Brain microvascular endothelial cell (primary cell): ENCODE results near the gene HMGN1.

Experiments
- DNase-seq: peaks from one replicate; pipeline ENCODE4 v3.0.0-alpha.2; 2020
- H3K27ac ChIP-seq: fragments of 250-450 bp; sonication (Bioruptor Pico); 2 replicates; pipeline ENCODE4 v1.5.1; 2020; ENCODE audit warnings: mild to moderate bottlenecking, moderate library complexity
- H3K27me3 ChIP-seq: fragments of 250-450 bp; sonication (Bioruptor Pico); replicated peaks from 2 replicates; pipeline ENCODE4 v1.5.1; 2020; ENCODE audit warnings: mild to moderate bottlenecking
- H3K36me3 ChIP-seq: fragments of 250-450 bp; sonication (Bioruptor Pico); replicated peaks from 2 replicates; pipeline ENCODE4 v1.5.1; 2020; ENCODE audit warnings: mild to moderate bottlenecking
- H3K4me3 ChIP-seq: 2 replicates; pipeline ENCODE4 v1.5.1; 2011; ENCODE audit warnings: low read depth, mild to moderate bottlenecking, control low read depth, low read length, moderate library complexity
- CTCF ChIP-seq: IDR thresholded peaks from 2 replicates; pipeline ENCODE4 v1.5.1; 2011; ENCODE audit warnings: low read depth, mild to moderate bottlenecking, moderate library complexity, low read length, control low read depth, inconsistent platforms; ENCODE audit errors: missing control alignments
- in situ Hi-C: cut with HindIII; loops from 2 replicates; pipeline ENCODE4 v1.10.0; 2017; ENCODE audit warnings: low sequenced_read_pairs, low pct_ligation_motif_present

The HMGN1 gene

GRCh38 chr21:39334611-39335010 is 14.3 kb downstream of the HMGN1 start:
- Histone ChIP-seq H3K36me3 (no peaks in the 10 kb centered on the region), H3K4me3 (no peak overlapping the region), H3K27me3 (no peaks in the 10 kb centered on the region), H3K27ac (no peak overlapping the region)
- in situ Hi-C loops: no loop called here
- no peak for DNase-seq
- no peak for TF ChIP-seq CTCF

DNA sequence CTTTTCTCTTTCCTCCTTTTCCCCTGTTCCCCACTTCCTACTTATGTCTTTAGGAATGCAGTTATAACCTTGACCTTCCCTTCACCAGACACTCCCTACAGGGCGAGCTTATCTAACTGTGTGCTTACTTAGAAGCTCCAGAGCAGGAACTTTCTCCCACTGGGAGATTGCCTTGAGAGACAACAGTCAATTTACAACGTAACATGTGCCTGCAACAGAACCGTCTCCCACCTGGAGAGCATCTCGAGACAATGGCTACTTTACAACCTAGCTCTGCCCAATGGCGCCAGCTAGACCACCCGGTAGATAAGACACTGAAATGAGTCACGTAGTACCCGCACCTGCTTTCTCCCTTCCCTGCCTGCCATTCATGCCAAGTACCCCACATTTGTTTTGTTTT is 16.7 kb downstream of the HMGN1 start:
- Histone ChIP-seq H3K27me3 (no peaks in the 10 kb centered on the region), H3K27ac (no peak overlapping the region), H3K4me3 (no peak overlapping the region), H3K36me3 (no peaks in the 10 kb centered on the region)
- in situ Hi-C loops: no loop called here
- no peak for DNase-seq
- TF ChIP-seq CTCF: no peak

DNA sequence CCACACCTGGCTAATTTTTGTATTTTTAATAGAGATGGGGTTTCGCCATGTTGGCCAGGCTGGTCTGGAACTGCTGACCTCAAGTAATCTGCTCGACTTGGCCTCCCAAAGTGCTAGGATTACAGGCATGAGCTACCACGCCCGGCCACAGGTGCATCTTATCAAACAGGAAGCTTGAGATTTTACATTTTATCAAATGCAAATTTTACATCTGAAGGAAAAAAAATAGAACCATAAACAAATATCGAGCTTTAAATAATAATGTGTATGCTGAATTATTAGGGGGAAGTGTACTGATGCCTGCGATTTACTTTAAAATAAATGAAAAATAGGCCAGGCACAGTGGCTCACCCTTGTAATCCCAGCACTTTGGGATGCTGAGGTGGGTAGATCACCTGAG is 18.9 kb downstream of the HMGN1 start:
- TF ChIP-seq CTCF: no peak
- Histone ChIP-seq H3K36me3 (no peaks in the 10 kb centered on the region), H3K4me3 (no peak overlapping the region), H3K27ac (no peak overlapping the region), H3K27me3 (no peaks in the 10 kb centered on the region)
- in situ Hi-C loops: no loop called here
- DNase-seq: no peak

DNA sequence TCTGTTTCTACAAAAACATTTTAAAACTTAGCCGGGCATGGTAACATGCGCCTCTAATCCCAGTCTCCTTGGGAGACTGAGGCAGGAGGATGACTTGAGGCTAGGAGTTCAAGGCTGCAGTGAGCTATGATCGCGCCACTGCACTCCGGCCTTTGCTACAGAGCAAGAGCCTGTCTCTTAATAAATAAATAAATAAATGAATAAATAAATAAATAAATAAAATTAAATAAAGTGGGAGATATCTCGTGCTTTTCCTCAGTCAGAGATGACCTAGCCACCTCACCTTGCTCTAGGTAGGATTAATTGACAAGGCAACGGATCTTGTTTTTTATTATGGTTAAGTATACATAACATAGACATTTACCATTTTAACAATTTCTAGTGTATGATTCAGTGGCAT is 21.2 kb downstream of the HMGN1 start:
- in situ Hi-C loops: no loop called here
- no peak overlapping the region for H3K4me3 ChIP-seq
- H3K27me3 ChIP-seq: no peaks in the 10 kb centered on the region
- no peak for TF ChIP-seq CTCF
- no peak for DNase-seq
- H3K36me3 ChIP-seq: no peaks in the 10 kb centered on the region
- H3K27ac ChIP-seq: no peak overlapping the region

DNA sequence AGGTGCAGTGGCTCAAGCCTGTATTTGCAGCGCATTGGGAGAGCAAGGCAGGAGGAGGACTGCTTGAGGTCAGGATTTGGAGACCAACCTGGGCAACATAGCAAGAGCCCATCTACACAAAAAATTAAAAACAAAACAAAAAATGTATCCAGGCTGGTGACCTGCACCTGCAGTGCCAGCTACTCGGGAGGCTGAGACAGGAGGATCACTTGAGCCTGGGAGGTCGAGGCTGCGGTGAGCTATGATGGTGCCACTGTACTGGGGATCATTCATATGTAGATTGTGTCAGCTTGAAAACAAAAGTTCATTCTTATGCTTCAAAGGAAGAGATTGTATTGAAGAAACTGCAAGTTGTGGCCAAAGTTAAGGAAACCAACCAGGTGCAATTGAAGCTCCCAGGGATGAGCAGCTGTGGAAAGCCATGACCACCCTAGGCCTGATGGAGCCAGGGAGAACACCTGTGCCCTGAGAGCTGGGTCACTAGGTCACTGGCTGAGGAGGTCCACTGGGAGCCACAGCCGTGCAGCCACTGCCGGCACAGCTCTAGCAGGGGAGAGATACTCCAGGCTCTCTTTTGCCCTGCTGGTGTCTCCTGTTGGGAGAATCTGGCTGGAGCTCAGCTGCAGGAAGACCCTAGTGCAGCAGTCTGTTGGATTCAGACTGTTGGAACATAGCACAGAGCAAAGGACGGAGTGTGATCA is 22.1 kb downstream of the HMGN1 start:
- Histone ChIP-seq H3K4me3 (no peak overlapping the region), H3K36me3 (no peaks in the 10 kb centered on the region), H3K27ac (no peak overlapping the region), H3K27me3 (no peaks in the 10 kb centered on the region)
- no peak for TF ChIP-seq CTCF
- DNase-seq: no peak
- in situ Hi-C loops: no loop called here

DNA sequence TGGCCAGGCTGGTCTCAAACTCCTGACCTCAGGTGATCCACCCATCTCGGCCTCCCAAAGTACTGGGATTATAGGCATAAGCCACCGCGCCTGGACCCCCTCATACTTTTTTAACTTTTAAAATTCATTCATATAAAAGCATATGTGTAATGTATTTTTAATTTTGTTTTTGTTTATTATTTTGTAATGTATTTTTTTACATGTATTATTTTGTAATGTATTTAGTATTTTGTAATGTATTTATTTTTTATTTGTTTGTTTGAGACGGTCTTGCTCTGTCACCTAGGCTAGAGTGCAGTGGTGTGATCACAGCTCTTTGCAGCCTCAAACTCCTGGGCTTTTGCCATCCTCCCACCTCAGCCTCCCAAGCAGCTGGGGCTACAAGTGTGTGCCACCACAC is 23.4 kb downstream of the HMGN1 start:
- in situ Hi-C loops: no loop called here
- H3K27ac ChIP-seq: no peak overlapping the region
- TF ChIP-seq CTCF: no peak
- H3K36me3 ChIP-seq: no peaks in the 10 kb centered on the region
- no peak for DNase-seq
- H3K27me3 ChIP-seq: no peaks in the 10 kb centered on the region
- no peak overlapping the region for H3K4me3 ChIP-seq
